A549 (cell line): ENCODE results near the gene INPP4B.

ENCODE experiments used
- EP300 ChIP-seq, 2 experiments: fragments of >200 bp; sonication (Bioruptor Twin); formaldehyde crosslinking; IDR thresholded peaks; 2 replicates in 1 of 2; 3 replicates in 1 of 2; pipeline ENCODE4 v1.6.1; 2016 to 2017
- PHF8 ChIP-seq: fragments of 200-600 bp; sonication (generic); IDR thresholded peaks from 2 replicates; pipeline ENCODE4 v1.6.1; 2016; ENCODE audit warnings: low read depth, mild to moderate bottlenecking, antibody characterized with exemption, moderate library complexity, borderline replicate concordance
- TF ChIP-seq, protein P1 (sequence below): fragments of >200 bp; sonication (Bioruptor Twin); formaldehyde crosslinking; IDR thresholded peaks from 3 replicates; pipeline ENCODE4 v1.5.1; 2016

GRCh38 chr4:142683503-142683902 is 162.6 kb downstream of the INPP4B start:
- TF ChIP-seq, protein P1, sequence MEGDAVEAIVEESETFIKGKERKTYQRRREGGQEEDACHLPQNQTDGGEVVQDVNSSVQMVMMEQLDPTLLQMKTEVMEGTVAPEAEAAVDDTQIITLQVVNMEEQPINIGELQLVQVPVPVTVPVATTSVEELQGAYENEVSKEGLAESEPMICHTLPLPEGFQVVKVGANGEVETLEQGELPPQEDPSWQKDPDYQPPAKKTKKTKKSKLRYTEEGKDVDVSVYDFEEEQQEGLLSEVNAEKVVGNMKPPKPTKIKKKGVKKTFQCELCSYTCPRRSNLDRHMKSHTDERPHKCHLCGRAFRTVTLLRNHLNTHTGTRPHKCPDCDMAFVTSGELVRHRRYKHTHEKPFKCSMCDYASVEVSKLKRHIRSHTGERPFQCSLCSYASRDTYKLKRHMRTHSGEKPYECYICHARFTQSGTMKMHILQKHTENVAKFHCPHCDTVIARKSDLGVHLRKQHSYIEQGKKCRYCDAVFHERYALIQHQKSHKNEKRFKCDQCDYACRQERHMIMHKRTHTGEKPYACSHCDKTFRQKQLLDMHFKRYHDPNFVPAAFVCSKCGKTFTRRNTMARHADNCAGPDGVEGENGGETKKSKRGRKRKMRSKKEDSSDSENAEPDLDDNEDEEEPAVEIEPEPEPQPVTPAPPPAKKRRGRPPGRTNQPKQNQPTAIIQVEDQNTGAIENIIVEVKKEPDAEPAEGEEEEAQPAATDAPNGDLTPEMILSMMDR: no peak
- TF ChIP-seq EP300 (IDR thresholded peaks at IDR 0.05) (no peak), PHF8 (no peak)
